GM21737 (cell line): ENCODE results near the gene TTC7B.
"Not testable (repeated sequence)": the region's sequence is repeated elsewhere in the genome, so short reads cannot be mapped to it uniquely, and the experiment has no call there.

Experiments used
- ATAC-seq: cut with Tn5 transposase; IDR thresholded peaks from one replicate; pipeline ENCODE4 v1.9.1; 2021; ENCODE audit warnings: mild to moderate bottlenecking, moderate library complexity; ENCODE audit not compliant: unreplicated experiment

TTC7B gene

DNA sequence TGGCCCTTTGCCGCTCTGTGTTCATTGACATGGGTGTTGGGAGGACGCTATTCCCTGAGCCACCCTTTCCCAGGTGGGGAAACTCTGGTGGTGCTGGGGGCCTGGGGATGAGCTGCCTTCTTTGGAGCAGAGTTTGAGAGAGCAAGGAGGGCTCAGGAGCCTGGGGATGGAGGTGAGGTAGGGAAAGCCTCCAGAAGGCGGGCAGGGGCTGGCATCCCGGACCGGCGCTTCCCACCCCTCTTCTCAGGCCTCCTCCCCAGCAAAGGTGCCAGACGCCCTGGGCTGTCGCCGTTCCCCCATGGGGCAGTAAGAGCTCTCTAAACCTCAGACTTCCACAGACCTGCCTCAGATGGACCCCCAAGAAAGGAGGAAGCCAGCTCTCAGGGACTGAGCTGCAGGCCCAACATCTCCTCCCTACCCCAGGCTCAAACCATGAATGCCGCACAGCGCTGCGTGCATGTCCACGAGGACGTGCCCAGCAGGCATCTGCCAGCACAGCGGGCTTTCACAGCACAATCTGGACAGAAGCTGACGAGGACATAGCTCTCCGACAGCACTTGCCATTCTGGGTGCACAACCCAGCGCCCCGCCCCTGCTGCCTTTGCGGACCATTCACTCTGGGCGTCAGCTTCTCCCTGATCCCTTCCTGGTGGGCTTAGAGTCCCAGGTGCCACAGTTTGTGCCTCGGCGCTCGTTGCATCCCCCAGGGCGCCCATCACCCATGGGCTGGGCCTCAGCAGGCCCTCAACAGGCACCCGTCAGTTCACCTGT, 14.9 kb upstream of the TTC7B start:
- ATAC-seq = no peak

DNA sequence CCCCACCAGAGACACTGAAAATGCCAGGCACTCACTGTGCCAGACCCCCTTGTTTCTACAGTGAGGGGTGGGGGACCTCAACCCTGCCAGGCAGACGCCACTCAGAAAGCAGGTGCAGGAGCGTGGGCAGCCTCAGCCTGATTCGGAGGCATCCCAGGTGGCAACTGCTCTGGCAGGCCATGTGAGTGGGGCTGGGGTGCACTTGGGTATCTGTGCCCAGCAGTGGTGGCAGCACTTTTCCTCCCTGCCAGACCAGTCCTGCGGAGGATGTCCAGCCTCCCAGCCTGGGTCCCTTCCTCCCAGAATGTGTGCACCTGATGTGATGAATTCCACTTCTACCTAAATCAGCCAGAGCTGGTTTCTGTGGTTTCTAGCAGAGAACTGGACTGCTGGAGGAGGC, 13.4 kb upstream of the TTC7B start:
- no peak for ATAC-seq

DNA sequence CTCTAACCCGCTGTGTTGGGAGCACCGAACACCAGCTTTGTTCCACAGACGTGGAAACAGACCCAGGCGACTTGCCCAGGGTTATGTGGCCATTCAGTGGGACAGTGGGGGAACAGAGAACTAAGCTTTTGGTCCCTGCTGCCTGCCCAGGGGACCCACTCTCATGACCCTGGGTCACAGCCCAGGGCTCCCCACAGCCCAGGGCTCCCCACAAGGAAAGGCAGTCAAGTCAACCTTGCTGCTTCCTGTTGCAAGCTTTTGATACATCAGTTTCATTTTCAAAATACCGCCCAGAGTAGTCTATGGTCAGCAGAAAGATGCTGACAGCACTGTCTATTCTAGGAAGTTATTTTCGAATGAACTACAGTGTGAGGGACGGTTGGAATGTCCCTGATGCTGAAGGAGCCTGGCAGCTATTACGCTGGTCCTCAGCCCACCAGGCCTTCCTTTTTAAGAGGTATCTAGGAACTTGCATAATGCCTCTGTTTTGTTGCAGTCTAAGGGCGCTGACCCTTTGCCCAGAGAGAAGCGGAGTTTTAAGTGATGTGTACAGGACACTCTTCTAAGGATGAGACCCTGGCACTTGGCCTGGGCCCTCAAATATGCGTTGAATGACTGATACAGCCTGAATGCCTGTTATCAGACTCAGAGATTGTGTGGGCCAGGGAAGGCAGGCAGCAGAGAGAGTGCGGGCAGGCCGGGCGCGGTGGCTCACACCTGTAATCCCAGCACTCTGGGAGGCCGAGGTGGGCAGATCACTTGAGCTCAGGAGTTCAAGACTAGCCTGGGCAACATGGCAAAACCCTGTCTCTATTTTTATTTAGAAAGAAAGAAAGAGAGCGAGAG, 12.6 kb upstream of the TTC7B start:
- peak; percentile 49 for ATAC-seq

DNA sequence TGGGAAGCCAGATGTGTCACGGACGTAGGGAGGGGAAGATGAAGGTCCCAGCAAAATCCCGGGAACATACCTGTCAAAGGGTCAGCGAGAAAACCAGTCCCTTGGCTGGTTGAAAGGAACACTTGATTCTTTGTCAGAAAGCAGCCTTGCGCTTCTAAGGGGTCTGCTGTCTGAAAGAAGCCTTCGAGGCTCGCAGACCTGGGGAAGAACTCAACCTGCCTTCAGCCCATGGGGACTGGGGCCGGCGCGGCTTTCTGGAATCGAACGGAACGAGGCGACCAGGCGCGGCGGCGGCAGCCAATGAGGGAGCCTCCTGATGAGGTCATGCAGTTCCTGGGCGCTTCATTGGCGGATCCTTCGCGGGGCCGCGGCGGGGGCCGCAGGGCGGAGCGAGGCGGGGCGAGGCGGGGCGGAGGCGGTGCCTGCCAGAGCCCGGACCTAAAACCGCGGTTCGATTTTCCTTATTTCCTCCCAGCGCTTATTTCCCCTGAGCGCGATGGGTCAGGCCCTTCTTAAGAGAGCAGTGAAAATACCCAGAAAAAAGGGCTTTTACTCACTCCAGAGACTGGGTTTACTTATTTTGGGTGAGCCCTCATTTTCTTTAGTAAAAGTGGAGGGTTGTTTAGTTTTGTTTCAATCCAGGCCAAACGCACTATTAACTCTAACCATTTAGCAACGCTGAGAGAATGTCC, 11.8 kb upstream of the TTC7B start:
- peak; percentile 99 for ATAC-seq

DNA sequence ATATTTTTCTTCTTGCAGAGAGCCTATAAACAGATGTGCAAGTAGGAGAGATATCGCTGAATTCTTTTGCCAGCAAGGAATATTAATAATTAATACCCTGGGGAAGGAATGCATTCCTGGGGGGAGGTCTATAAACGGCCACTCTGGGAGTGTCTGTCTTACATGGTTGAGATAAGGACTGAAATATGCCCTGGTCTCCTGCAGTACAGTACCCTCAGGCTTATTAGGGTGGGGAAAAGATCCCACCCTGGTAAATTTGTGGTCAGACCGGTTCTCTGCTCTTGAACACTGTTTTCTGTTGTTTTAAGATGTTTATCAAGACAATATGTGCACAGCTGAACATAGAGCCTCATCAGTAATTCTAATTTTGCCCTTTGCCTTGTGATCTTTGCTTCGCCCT, 7.3 kb upstream of the TTC7B start:
- not testable (repeated sequence) for ATAC-seq

DNA sequence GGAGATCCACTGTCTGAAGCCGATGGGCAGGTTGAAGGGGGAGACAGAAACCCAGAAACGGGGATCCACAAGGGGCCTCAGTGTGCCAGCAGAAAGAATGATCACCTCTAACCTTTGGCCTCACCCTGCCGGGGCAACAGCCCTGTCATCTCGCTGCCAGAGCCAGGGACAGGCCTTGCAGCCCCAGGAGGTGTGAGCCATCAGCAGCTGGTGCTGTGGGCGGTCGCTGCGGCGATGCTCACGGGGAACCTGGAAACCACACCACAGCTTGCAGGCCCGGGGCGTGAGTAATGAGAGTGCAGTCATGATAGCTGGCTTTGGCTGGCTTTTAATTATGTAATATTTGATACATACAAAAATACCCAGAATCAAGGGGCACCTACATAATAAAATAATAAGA, 4.7 kb upstream of the TTC7B start:
- ATAC-seq = no peak

DNA sequence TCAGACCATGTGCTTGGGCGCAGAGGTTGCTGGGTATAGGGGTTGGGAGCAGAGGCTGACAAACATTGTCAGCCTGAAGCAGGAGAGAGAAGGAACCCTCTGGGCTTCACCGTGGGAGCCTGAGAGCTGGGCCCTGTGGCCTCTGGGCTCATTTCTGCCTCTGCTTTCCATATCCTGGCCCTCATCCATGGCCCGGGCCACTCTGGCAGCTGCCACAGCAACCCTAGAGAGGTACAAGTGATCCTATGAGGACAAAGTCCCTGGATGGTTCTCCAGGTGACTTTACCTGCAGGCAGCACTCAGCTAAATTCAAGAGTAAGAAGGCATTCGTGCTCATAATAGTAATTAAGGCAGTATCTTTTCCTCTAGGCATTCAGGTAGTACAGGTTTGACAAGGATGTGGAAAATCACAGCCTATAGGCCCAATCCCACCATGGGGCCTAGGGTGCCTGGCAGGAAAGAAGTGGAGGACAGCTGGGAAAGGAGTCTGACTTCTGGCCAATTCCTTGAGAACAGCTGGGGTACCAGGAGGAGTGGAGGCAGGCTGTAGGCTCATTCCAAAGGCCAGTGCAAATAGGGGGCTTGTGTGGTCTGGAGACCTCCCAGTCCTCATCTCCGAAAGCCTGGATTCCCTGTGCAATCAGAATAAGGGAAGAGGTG, 3.6 kb upstream of the TTC7B start:
- ATAC-seq = no peak

DNA sequence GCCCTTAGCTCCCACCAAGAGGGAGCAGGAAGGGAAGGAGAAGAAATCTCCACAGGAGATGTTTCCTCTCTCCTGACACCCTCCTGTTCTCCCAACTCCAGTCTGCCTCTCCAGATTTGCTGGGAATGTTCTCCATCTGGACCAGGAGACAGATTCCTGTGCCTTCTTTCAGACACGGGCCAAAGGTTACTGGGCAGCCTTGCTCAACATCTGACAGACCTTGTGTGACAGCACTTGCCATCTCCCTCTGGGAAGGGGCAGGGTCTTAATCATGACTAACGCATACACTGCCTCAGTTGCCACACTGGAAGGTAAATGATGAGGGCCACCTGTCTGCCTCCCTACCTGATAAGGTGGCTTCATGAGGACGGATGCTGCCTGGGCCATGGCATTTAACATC, 2.5 kb upstream of the TTC7B start:
- ATAC-seq = no peak

DNA sequence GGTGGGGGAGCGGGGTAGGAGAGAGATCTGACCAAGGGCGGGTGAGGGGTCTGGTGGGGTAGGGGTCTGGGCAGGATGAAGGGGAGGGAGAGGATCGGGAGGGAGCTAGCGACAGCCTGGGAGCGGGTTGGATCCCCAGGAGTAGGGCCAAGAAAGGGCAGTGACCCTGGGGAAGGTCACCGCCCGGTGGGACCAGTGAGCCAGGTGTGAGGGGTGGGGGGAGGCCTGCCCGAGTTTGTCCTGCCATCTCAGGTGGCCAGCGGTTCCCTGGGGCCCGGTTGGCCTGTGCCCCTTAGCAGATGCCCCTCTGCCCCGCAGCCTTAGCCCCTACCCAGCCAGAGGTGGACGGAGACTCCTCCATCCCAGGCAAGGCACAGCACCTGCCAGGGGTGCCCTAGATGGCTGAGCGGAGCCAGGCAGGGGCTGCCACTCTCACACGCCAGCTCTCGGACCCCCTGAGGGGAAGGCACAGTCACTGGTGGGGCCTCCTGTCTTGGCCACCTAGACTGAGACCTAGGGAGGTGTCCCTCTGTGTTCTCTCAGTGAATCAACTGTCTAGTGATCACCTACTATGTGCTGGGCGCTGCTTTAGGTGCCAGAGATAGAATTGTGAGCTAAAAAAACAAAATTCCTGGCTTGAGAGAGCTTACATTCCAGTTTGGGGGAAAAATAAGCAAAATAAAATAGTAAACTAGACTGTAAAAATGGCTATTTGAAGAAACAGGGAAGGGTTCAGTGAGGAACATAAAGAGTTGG, 629 bp upstream of the TTC7B start:
- no peak for ATAC-seq

DNA sequence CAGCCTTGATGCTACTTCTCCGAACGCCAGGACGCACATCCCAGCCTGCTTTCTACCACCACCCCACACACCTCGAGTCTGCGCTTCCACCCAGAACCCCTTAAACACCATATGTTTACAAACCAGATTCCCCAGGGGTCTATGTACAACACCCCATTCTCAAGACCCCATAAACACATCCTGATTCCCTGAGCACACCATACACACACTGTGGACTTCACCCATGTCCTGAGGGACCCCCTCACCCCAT, 733 bp downstream of the TTC7B start:
- no peak for ATAC-seq

DNA sequence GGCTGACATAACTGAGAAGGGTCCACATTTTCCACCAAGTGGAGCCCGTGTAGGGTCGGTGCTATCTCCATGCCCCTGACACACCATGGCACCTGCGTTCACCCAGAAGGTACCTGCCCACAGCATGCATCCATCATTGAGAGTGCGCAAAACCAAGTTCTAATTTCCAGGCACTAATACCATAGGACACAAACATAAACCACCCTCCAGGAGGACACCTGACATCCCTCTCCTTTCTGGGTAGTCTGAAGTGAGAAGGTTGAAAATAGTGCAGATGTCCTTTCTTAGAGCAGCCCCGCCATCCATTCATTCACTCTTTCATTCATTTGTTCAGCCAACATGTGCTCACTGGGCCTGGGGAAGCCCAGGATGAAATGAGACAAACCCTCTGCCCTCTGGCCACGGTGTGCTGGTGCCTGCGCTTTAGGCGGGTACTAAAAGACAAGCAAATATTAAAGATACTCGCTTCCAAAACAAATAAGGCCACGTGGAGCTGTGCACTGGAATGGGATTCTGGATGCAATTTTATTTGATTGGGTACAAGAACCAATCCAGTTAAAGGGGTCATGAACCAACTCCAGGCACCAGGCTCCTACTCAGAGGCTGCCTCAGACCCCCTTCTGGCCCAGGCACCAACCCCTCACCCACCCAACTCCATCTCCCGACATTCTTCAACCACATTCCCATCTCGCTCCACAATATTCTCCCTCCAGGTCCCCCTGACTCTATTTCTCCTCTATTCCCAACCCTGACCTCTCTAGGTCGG, 1.2 kb downstream of the TTC7B start:
- ATAC-seq = no peak

DNA sequence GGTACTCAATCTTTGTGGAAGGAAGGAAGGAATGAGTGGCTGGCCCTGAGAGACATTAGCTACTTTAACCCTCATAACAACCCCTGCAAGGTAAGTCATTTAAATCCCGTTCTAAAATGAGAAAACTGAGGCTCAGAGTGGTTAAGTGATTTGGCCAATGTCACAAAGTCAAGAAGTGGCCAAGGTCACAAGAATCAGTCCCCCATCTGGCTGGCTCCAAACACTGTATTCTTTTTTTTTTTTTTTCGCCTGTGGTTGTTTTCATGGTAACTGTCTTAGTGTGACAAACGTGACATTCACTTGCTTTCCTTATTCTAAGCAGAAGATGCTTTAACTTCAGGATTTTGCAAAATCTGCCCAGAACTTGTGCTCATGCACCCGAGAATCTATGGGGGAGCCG, 2.8 kb downstream of the TTC7B start:
- ATAC-seq = no peak

DNA sequence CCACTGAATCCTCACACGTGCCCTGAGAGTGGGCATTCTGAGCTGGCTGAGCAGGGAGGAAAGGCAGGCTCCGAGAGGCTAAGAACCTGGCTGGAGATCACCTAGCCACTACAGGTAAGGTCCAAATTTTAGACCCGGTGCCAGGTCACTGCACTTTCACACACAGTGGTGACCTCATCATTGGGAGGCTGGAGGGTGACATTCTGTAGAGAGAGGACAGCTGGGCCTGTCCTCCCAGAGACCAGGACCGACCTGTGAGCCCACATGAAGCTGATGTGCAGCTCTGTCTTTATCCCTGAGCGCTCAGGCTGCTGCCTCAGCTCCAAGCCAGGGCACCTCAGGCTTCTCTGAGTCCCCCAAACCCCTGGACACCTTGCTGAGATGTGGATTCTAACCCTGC, 4.1 kb downstream of the TTC7B start:
- ATAC-seq = no peak

DNA sequence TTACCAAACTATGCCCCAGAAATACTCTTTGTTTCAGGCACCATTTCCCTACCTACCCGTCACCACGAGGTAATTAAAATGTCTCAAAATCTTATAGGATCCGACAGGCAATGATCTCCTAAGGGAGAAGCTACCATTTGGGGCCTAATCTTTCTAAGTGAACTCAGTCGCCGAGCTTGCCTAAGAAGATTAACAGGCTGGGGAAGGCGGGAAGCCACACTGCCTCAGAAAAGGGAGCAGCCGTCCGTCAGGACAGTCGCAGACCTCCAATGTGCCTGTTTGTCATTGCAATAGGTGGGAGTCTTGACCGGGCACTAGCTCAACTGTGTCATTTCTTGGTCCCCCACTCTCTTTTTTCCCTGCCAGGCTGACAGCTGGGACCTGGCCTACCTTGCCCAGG, 4.6 kb downstream of the TTC7B start:
- ATAC-seq = no peak

DNA sequence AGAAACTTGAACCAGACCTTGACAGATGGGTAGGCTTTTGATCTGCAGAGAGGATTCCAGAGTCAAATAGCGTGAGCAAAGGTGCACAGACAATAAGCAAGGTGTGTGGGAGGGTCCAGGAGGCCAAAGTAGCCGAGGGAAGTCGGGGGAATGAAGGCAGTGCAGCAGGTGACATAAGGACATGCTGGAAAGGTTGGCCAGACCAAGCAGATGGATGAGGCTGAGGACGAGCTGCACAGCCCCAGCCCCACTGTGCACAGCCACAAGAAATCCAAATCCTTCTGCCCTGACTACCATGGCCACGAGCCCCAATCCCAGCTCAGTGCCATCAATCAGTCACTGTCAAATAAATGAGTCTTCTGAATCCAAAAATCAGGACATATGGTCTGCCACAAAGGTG, 5.4 kb downstream of the TTC7B start:
- ATAC-seq = no peak

DNA sequence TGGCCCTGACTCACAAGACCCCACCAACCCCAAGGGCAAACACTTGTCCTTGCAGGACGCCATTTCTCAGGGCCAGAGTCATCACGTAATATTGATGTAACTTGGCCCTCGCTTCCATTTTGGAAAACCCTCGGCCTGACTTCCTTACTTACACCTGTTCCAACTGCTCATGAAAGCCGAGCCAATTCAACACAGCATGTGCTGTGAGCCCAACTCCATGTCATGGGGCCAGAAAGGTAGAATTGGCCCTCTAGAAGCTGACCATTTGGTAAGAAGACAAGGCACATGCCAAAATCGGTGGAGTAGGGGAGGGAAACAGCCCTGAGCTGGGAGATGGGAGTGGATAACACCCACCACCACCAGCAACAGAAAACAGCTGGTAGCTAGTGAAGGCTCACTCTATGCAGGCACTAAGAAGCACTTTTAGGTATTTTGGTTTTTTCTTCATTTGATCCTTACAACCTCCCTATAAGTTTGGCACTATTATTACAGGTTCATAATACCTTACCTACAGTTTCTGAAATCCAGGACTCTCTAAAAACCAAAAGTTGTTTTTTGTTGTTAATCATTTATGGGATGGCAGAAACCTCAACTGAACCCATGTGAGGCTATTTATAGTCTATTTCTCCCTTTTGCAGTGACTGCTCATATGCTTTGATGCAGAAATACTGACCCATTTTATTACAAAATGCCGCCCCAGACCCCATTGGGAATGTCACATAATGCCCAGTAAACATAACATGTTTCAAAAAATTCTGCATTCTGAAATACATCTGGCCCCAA, 6.5 kb downstream of the TTC7B start:
- no peak for ATAC-seq

DNA sequence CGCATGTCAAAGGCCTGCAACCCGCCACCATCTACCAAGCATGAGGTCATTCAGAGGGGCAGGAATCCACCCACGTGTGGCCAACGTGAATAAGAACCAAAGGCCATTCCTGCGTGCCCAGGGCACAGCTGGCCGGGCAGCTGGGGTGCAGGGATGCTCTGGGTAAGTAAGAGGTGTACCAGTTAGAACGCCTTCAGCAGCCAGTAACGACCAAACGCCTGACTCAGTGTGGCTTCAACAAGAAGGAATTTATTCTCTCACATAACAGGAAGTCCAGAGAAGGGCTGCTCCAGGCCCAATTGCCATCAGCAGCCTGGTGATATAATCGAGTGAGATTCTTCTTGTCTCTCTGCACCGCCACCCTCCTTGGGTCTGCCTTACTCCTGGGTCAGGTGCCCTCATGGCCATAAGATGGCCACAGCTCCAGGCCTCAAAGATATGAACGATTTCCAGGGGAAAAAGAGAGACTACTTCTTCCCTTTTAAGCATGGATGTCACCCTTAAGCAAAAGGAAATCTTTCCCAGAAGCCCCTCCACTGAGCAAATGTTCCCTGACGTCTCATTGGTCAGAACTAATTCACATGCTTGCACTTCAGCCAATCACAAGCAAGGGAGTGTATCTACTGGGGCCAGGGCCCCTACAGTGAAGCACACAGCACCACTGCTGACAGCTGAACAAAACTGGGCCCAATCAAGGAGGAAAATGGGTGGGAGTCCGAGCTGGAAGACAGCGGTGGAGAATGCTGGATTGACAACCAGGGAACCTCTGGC, 7.3 kb downstream of the TTC7B start:
- ATAC-seq = no peak

DNA sequence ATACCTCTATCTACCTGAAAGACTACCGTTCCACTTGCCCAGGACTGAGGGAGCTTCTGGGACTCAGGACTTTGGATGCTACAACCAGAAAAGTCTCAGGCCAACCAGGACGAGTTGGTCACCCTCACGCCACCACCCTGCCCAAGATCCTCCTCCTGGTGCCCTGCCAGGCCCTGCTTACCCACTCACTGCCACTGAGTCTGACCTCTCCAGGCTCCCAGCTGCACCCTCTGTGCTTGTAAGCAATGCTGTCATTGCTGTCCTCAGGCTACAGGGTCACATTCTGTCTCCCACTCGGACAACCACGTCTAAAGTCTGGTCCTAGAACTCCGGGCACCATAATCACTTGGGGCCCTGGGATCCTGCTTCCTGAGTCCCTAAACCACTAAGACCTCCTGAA, 9.2 kb downstream of the TTC7B start:
- no peak for ATAC-seq
